CD4-positive, alpha-beta memory T cell (primary cell): ENCODE data around the gene ITSN2. TPM values are rescaled to one million over a fixed set of nuclear protein-coding genes. Genes with fewer than 3 reads are reported as not detected.

ENCODE experiments used
- CTCF ChIA-PET: fragments of 350-600 bp; sonication (Branson Sonifier 250); formaldehyde crosslinking; loops from one replicate; lab custom pipeline; 2021; ENCODE audit warnings: inconsistent platforms; ENCODE audit not compliant: partially characterized antibody; lab: Charles Lee
- POLR2A ChIA-PET: fragments of 350-600 bp; sonication (Branson Sonifier 250); formaldehyde crosslinking; loops from one replicate; lab custom pipeline; 2021; ENCODE audit not compliant: partially characterized antibody; lab: Charles Lee
- DNase-seq, 5 donors: peaks; one replicate each; pipeline versions ENCODE4 v3.0.0 to v3.0.0-alpha.2; 2020 to 2022; ENCODE audit warnings: mixed read lengths in 1 of 5
- H3K27ac ChIP-seq: one replicate; pipeline ENCODE4 v1.7.0; 2013; ENCODE audit warnings: low read depth, low read length
- H3K27me3 ChIP-seq: 2 replicates; pipeline ENCODE4 v1.7.0; 2013; ENCODE audit warnings: mild to moderate bottlenecking, low read length, moderate library complexity; ENCODE audit not compliant: insufficient read depth
- H3K36me3 ChIP-seq: 2 replicates; pipeline ENCODE4 v1.7.0; 2013; ENCODE audit warnings: mild to moderate bottlenecking, low read length, moderate library complexity; ENCODE audit not compliant: insufficient read depth
- H3K4me1 ChIP-seq: 2 replicates; pipeline ENCODE4 v1.7.0; 2013; ENCODE audit warnings: mild to moderate bottlenecking, low read length, moderate library complexity; ENCODE audit not compliant: insufficient read depth
- H3K4me3 ChIP-seq, 2 donors: one replicate each; pipeline ENCODE4 v1.7.0; 2013; ENCODE audit warnings: low read length in 2 of 2, mild to moderate bottlenecking in 1 of 2
- H3K9me3 ChIP-seq, 2 donors: one replicate each; pipeline ENCODE4 v1.7.0; 2013; ENCODE audit warnings: low read length in 2 of 2, control low read depth in 1 of 2; ENCODE audit not compliant: control insufficient read depth in 1 of 2
- H3K27ac Mint-ChIP-seq, 7 donors: one replicate each; pipeline ENCODE4 v1.8.0; 2020 to 2021; ENCODE audit warnings: mixed read lengths in 7 of 7, mild to moderate bottlenecking in 6 of 7, inconsistent platforms in 3 of 7, moderate library complexity in 3 of 7
- H3K27me3 Mint-ChIP-seq, 2 donors: one replicate each; pipeline ENCODE4 v1.8.0; 2020 to 2021; ENCODE audit warnings: mixed read lengths in 2 of 2
- H3K36me3 Mint-ChIP-seq, 2 donors: one replicate each; pipeline ENCODE4 v1.8.0; 2020 to 2021; ENCODE audit warnings: mixed read lengths in 2 of 2, inconsistent platforms in 1 of 2, mild to moderate bottlenecking in 1 of 2
- H3K4me1 Mint-ChIP-seq, 4 donors: one replicate each; pipeline ENCODE4 v1.8.0; 2020 to 2021; ENCODE audit warnings: mixed read lengths in 4 of 4, mild to moderate bottlenecking in 1 of 4
- H3K4me3 Mint-ChIP-seq, 8 donors: one replicate each; pipeline ENCODE4 v1.8.0; 2020 to 2021; ENCODE audit warnings: mixed read lengths in 8 of 8, mild to moderate bottlenecking in 7 of 8, moderate library complexity in 6 of 8, inconsistent platforms in 3 of 8
- H3K9me3 Mint-ChIP-seq, 8 donors: one replicate each; pipeline ENCODE4 v1.8.0; 2020 to 2021; ENCODE audit warnings: mixed read lengths in 8 of 8, mild to moderate bottlenecking in 5 of 8, inconsistent platforms in 3 of 8, moderate library complexity in 1 of 8
- intact Hi-C: fragments of 100-400 bp; cut with micrococcal nuclease; formaldehyde crosslinking; loops from one replicate; pipeline ENCODE4 v1.15.1; 2023
- polyA plus RNA-seq, 2 donors: library from polyadenylated mRNA; unstranded; fragments of 300-500 nt; fragmentation: Illumina TruSeq; gene quantifications; one replicate each; pipeline ENCODE4 v1.2.3, GENCODE V29; 2021
- total RNA-seq, 2 experiments: library from RNA; stranded (reverse); gene quantifications; one replicate each; pipeline ENCODE4 v1.2.3, GENCODE V29; 2021

The ITSN2 gene
- total and polyA plus RNA-seq, 4 experiments from 2014 or later = 39.8 to 135 (median 102) TPM

DNA sequence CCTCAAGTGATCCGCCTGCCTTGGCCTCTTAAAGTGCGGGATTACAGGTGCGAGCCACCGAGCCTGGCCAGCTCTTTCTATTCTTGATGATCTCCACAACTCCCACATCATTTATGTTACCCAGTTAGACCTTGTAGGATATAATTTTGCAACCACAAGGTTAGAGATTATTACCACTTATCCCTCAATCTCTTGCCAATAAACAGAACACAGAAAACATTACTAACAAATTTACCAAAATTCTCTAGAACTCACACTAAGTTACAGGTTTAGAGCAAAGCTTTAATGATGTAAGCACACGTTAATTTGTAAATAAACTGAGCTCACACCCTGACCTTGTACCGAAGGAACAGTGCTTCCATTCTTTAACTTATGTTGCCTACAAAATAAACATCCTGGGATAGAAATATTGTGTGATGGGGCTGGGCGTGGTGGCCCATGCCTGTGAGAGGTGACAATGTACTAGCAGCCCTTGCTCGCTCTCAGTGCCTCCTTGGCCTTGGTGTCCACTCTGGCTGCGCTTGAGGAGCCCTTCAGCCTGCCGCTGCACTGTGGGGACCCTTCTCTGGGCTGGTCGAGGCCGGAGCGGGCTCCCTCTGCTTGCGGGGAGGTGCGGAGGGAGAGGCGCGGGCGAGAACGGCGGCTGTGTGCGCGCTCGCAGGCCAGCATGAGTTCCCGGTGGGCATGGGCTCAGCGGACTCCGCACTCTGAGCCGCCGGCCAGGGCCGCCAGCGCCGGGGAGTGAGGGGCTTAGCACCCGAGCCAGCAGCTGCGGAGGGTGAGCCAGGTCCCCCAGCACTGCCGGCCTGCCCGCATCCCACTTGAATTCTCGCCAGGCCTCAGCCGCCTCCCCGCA, 42.1 kb upstream of the ITSN2 start:
- H3K4me1 Mint-ChIP-seq = peaks cover 0 to 9% (median 2%) of the 10 kb centered on the region in 4 donors
- POLR2A ChIA-PET = no interaction called here

DNA sequence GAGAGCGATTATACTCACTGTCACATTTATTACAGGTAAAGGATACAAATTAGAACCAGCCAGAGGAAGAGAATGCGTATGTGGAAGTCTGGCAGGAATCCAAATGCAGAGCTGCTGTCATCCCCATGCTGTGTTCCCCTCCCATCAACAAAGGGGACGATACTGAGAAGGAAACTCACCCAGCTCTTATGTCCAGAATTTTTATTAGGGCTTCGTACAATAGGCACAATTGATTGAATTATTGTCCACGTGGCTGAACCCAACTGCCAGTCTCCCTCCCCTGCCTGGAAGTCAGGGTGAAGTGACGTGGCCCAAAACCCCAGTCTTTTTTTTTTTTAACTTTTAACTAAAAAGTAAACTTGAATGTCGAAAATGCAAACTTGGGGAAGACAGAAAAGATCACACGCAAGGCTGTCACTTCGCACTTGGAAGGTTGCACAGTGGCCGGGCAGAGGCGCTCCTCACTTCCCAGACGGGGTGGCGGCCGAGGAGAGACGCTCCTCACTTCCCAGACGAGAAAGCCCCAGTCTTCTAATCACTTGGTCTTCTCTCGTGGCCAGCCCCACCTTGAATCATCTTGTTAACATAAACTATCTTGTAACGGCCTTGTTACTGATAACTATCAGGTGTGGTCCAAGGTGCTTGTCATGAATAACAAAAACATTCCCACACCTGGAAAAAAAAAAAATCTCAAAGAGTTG, 40.0 kb upstream of the ITSN2 start:
- Histone ChIP-seq H3K36me3 (no peaks in the 10 kb centered on the region), H3K9me3 (no peaks in the 10 kb centered on the region), H3K4me3 (no peak overlapping the region), H3K27ac (no peak overlapping the region), H3K4me1 (no peaks in the 10 kb centered on the region), H3K27me3 (no peaks in the 10 kb centered on the region)
- H3K27me3 Mint-ChIP-seq = peaks cover 4 to 9% of the 10 kb centered on the region in 2 donors
- peaks cover 0 to 9% (median 2%) of the 10 kb centered on the region in 4 donors for H3K4me1 Mint-ChIP-seq
- H3K27ac Mint-ChIP-seq = no peak overlapping the region
- no peak overlapping the region for H3K4me3 Mint-ChIP-seq
- intact Hi-C loops = no loop called here
- no peaks in the 10 kb centered on the region for H3K9me3 Mint-ChIP-seq
- CTCF ChIA-PET = interaction anchor here (3.4 kb wide), 1 partner anchor 10 kb away, joined by 15 read pairs; no protein-coding TSS in a partner anchor
- DNase-seq = no peak
- H3K36me3 Mint-ChIP-seq = no peaks in the 10 kb centered on the region
- POLR2A ChIA-PET = no interaction called here

More for the DNA sequence above, 42.1 kb upstream of the ITSN2 start:
- no peaks in the 10 kb centered on the region for H3K27me3 ChIP-seq
- H3K36me3 ChIP-seq = no peaks in the 10 kb centered on the region
- CTCF ChIA-PET = no interaction called here
- peak overlapping the region in 1 of 7 donors; percentile 25 for H3K27ac Mint-ChIP-seq
- intact Hi-C loops = no loop called here
- no peak overlapping the region for H3K27ac ChIP-seq
- no peak for DNase-seq
- H3K27me3 Mint-ChIP-seq = peaks cover 1 to 10% of the 10 kb centered on the region in 2 donors
- no peak overlapping the region for H3K4me3 Mint-ChIP-seq
- H3K9me3 ChIP-seq = no peaks in the 10 kb centered on the region
- H3K4me1 ChIP-seq = no peaks in the 10 kb centered on the region
- H3K4me3 ChIP-seq = no peak overlapping the region
- H3K9me3 Mint-ChIP-seq = no peaks in the 10 kb centered on the region
- H3K36me3 Mint-ChIP-seq = no peaks in the 10 kb centered on the region

DNA sequence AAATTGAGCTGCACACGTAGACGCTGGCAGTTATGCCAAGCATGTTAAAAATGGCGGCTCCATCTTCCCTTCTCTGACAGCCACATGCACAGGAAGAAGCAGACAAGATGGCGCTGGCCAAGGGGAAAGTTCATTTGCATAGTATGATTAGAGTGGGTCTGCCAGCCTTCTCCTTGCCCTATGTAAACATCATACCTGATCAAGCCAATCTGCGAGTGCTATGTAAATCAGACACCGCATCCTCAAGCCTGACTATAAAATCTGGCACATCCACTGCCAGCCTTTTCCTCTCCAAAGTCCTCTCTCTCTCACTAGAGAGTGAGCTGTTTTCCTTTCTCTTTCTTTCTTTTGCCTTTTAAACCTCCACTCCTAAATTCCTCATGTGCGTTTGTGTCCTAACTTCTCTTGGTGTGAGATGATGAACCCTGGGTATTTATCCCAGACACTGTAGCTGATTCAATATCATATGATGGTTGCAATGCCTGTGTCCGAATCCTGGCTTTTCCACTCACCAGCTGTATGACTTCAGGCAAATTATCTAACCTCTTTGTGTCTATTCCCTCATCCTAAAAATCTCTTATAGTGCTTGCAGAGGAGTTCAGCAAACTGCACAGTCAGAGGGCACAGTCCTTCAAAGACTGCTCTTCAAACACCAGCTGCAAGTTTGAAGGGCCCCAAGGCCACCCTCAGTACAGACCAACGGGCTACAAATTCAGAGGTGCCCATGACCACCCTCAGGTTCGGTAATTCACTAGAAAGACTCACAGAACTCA, 39.3 kb upstream of the ITSN2 start:
- peaks cover 4 to 10% of the 10 kb centered on the region in 2 donors for H3K27me3 Mint-ChIP-seq
- no peaks in the 10 kb centered on the region for H3K36me3 Mint-ChIP-seq
- no peaks in the 10 kb centered on the region for H3K4me1 ChIP-seq
- H3K4me3 Mint-ChIP-seq = no peak overlapping the region
- no peaks in the 10 kb centered on the region for H3K9me3 Mint-ChIP-seq
- H3K36me3 ChIP-seq = no peaks in the 10 kb centered on the region
- H3K27me3 ChIP-seq = no peaks in the 10 kb centered on the region
- ChIA-PET CTCF (interaction anchor here (3.4 kb wide), 1 partner anchor 10 kb away, joined by 15 read pairs; no protein-coding TSS in a partner anchor), POLR2A (no interaction called here)
- DNase-seq = no peak
- peaks cover 0 to 9% (median 2%) of the 10 kb centered on the region in 4 donors for H3K4me1 Mint-ChIP-seq
- H3K4me3 ChIP-seq = no peak overlapping the region
- H3K9me3 ChIP-seq = no peaks in the 10 kb centered on the region
- intact Hi-C loops = no loop called here
- H3K27ac ChIP-seq = no peak overlapping the region
- no peak overlapping the region for H3K27ac Mint-ChIP-seq

DNA sequence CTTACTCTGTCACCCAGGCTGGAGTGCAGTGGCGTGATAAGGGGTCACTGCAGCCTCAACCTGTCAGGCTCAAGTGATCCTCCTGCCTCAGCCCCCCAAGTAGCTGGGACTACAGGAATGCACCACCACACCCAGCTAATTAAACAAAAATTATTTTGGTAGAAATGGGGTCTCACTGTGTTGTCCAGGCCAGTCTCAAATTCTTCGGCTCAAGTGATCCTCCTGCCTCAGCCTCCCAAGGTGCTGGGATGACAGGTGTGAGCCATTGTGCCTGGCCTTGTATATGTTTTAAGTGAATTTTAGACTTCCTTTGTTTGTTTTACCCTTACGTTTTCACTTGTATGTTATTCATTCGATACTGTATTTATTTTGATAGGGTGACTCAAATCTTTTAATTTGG, 34.7 kb upstream of the ITSN2 start:
- no peak for DNase-seq
- POLR2A ChIA-PET = no interaction called here

DNA sequence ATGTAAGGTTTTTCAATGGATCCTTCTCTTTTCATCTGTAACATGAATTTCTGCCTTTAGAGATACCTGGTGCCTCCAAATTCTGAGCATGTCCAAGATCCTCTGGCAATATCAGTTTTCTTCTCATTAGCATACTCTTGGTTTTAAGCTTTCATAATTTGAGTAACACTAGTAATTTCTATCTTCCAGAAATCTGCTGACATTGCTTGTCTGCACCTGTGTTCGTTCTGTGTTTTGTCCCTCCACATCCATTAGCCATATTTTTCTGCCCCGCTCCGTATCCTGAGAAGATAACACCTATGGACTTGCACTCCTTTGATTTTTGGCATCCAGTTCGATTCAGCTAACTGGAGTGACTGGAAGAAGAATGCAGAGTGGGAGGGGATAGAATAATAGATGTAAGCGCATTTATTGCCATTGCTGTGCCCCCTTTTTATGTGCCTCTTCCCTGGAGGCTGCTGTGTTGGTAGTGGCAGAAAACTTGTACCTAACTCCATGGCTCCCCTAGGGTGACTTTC, 32.3 kb upstream of the ITSN2 start:
- H3K4me3 Mint-ChIP-seq = no peak overlapping the region
- no peaks in the 10 kb centered on the region for H3K27me3 ChIP-seq
- H3K4me3 ChIP-seq = no peak overlapping the region
- peaks cover 0 to 4% (median 0%) of the 10 kb centered on the region in 8 donors for H3K9me3 Mint-ChIP-seq
- POLR2A ChIA-PET = no interaction called here
- intact Hi-C loops = no loop called here
- H3K27ac Mint-ChIP-seq = no peak overlapping the region
- no peaks in the 10 kb centered on the region for H3K4me1 Mint-ChIP-seq
- no peak for DNase-seq
- no peaks in the 10 kb centered on the region for H3K36me3 ChIP-seq
- no peaks in the 10 kb centered on the region for H3K4me1 ChIP-seq
- H3K27me3 Mint-ChIP-seq = peaks cover 1 to 4% of the 10 kb centered on the region in 2 donors
- no peaks in the 10 kb centered on the region for H3K36me3 Mint-ChIP-seq
- no peak overlapping the region for H3K27ac ChIP-seq
- H3K9me3 ChIP-seq = no peaks in the 10 kb centered on the region
- CTCF ChIA-PET = no interaction called here

More for the DNA sequence above, 34.7 kb upstream of the ITSN2 start:
- CTCF ChIA-PET = interaction anchor here (1.7 kb wide), 1 partner anchor 15 kb away, joined by 8 read pairs; no protein-coding TSS in a partner anchor
- Mint-ChIP-seq H3K36me3 (no peaks in the 10 kb centered on the region), H3K27ac (no peak overlapping the region), H3K4me3 (no peak overlapping the region), H3K9me3 (no peaks in the 10 kb centered on the region), H3K27me3 (peaks cover 4 to 6% of the 10 kb centered on the region in 2 donors), H3K4me1 (peaks cover 0 to under 1% (median 0%) of the 10 kb centered on the region in 4 donors)
- Histone ChIP-seq H3K27me3 (no peaks in the 10 kb centered on the region), H3K4me1 (no peaks in the 10 kb centered on the region), H3K9me3 (no peaks in the 10 kb centered on the region), H3K27ac (no peak overlapping the region), H3K4me3 (no peak overlapping the region), H3K36me3 (no peaks in the 10 kb centered on the region)
- intact Hi-C loops = no loop called here

DNA sequence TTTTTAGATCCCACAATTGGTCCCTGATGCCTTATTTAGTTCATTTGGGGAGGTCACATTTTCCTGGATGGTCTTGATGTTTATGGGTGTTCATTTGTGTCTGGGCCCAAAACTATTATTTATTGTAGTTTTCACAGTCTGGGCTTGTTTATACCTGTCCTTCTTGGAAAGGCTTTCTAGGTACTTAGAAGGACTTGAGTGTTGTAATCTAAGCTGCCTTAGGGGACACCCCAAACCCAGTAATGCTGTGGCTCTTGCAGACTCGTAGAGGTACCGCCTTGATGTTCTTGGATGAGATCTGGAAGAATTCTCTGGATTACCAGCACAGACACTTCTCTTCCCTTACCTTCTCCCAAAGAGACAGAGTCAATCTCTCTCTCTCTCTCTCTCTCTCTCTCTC, 25.0 kb upstream of the ITSN2 start:
- intact Hi-C loops = loop anchor here (10.0 kb wide), 1 partner anchor 561 kb away; no protein-coding TSS in a partner anchor
- no peak overlapping the region for H3K4me3 ChIP-seq
- ChIA-PET CTCF (interaction anchor here (1.7 kb wide), 1 partner anchor 25 kb away, joined by 3 read pairs; the partner anchor contains the start of gene ITSN2), POLR2A (interaction anchor here (1.0 kb wide), 1 partner anchor 25 kb away, joined by 3 read pairs; the partner anchor contains the start of gene ITSN2)
- H3K27ac Mint-ChIP-seq = peak overlapping the region in 1 of 7 donors; percentile 38
- no peaks in the 10 kb centered on the region for H3K9me3 ChIP-seq
- peaks cover 0 to 2% (median 0%) of the 10 kb centered on the region in 4 donors for H3K4me1 Mint-ChIP-seq
- no peak overlapping the region for H3K27ac ChIP-seq
- no peaks in the 10 kb centered on the region for H3K36me3 ChIP-seq
- H3K36me3 Mint-ChIP-seq = no peaks in the 10 kb centered on the region
- H3K27me3 Mint-ChIP-seq = no peaks in the 10 kb centered on the region
- peaks cover 0 to 4% (median 0%) of the 10 kb centered on the region in 8 donors for H3K9me3 Mint-ChIP-seq
- H3K4me3 Mint-ChIP-seq = no peak overlapping the region
- H3K4me1 ChIP-seq = no peaks in the 10 kb centered on the region
- no peak for DNase-seq
- H3K27me3 ChIP-seq = no peaks in the 10 kb centered on the region
